Hair follicle dermal papilla cell (primary cell): ENCODE measurements around the gene NDUFB8. TPM values are rescaled to one million over a fixed set of nuclear protein-coding genes. Genes with fewer than 3 reads are reported as not detected.

Experiments
- total RNA-seq: library from RNA; depleted of rRNA; stranded (reverse); fragments of >200 nt; gene quantifications from 2 replicates; pipeline ENCODE4 v1.2.3, GENCODE V29; 2012

The NDUFB8 gene
- total RNA-seq: 81.3 and 86.6 TPM in 2 replicates

DNA sequence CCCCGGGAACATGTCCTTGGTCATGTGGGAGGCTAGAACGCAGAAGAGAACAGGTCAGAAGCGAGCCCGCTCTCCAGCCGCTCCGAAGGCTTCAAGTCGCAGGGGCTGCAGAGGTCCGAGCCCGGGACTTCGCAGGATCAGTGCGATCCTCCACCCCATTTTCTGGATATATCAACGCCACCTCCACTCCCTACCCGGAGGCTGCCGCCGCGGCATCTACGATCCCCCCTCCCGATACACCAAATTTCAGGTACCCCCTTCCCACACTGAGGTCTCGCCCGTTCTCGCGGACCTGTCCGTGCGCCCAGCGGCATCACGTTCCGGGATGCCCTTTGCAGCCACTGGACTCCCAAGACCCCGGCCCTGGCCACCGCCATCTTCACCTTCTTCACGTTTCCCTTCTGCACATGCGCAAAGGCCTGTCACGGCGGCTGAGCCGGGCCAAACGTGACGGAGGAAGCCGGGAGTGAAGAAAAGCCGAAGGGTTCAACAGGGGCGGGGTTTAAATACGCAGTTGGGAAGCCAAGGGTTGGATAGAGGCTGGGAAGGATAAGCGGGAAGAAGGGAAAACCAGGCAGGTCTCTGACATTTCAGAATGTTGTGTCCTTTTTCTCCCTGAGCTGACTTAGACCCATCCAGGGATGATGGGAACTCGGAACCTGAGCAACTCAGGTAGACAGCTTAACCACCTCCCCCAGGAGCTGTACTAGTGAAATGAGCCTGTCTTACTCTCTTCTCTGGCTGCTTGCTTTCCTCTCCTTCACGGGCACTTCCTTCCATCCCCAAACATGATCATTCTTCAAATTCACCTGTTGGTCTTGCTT lies at the start of gene NDUFB8:
NDUFB8 (minus strand) TSS at position 397 of the 824 bp plus-strand sequence; CDS start at position 377, 20 bp downstream.

DNA sequence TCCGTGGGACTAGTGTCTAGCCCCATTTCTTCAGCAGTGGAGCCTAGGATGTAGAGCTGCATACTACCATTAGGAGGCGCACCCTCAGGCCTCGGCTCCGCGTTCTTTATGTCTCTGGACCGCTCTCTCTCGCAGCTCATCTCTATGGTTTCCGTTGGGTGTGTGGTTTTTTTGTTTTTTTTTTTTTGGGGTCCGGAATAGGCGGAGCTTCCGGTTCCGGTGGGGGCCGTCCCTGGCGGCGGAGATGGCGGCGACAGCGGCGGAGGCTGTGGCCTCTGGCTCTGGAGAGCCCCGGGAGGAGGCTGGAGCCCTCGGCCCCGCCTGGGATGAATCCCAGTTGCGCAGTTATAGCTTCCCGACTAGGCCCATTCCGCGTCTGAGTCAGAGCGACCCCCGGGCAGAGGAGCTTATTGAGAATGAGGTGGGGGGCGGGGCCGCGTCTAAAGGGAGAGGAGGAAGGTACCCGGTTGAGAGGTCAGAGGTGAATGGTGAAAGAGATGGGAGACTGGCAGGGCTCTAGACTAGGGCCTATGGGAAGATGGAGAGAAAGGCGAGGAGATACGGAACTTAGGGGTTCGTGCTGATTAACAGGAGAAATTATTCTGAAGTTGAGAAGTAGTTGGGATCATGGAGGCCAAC lies 6.2 kb upstream of the NDUFB8 start, which contains the start of gene HIF1AN:
HIF1AN (plus strand) TSS at position 229 of the 639 bp plus-strand sequence; CDS start at position 245, 16 bp downstream.

DNA sequence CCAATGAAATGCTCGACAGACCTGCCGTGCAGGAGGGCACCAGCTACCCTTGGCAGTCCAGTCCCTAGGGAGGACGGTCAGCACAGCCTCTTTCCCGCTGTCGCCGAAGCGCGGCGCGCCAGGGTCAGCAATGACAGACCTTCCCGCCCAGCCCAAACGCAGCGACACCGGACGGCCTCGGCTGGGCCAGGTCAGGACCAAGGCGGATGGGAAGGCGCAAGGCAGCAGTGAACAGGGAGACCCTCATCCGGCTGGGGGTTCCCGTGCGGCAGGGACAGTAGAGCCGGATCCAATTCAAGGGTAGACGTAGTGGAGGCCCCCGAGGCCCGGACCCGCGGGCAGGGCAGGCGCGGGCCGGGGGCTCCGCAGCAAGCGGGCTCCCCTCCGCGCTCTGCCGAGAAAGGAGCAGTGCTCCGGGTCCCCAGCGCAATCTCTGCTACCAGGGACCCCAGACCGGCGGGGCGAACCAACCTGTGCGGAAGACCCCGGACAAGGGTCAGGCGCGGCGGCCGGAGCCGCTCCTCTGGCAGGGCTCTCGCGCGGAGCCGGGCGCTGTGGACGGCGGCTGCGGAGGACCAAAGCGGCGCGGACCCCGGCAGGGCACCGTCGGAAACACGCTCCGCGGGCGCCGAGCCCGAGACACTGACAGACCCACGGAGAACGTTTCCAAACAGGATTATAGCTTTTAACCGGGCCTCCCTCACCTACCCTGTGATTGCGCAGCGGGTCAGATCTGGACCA lies 10.2 kb downstream of the NDUFB8 start, which contains the start of gene SEC31B:
SEC31B (minus strand) TSS at position 551 of the 741 bp plus-strand sequence. CDS start 2,909 bp downstream, outside the sequence.

Other genes with a start within 250 kb of the NDUFB8 start
- 20.4 and 33.2 TPM in 2 replicates for gene BLOC1S2, start 243.2 kb downstream of the NDUFB8 start, total RNA-seq
- gene PKD2L1, start 199.6 kb downstream of the NDUFB8 start, total RNA-seq: not detected in 2 replicates
- 856 and 1,449 TPM in 2 replicates for gene SCD, start 182.6 kb downstream of the NDUFB8 start, total RNA-seq
- gene WNT8B, start 66.9 kb downstream of the NDUFB8 start, total RNA-seq: not detected in 2 replicates
- gene SEC31B, start 10.0 kb downstream of the NDUFB8 start, total RNA-seq: 5.1 and 7.1 TPM in 2 replicates
- 9.9 and 11.2 TPM in 2 replicates for gene HIF1AN, start 6.1 kb upstream of the NDUFB8 start, total RNA-seq
- gene PAX2, start 215.7 kb upstream of the NDUFB8 start, total RNA-seq: not detected in 2 replicates